ENCODE data around the gene KLF3.

The KLF3 gene

DNA sequence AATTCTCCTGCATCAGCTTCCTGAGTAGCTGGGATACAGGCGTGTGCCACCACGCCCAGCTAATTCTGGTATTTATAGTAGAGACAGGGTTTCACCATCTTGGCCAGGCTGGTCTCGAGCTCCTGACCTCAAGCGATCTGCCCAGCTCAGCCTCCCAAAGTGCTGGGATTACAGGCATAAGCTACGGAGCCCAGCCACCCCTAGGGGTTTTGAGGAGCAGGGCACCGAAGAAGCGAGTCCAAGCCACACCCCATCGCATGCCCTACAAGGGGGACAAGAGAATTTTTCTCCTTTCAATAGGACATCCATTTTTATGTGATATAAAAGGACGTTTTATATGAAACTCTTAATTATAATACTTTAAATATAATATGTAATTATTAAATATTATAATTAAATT, 13.9 kb upstream of the KLF3 start:
- Histone ChIP-seq H2BK15ac (ENCODE audit: low read depth, poor library complexity, severe bottlenecking) (no peak overlapping the region), H4K8ac (ENCODE audit: low read length) (no peak overlapping the region), H3K9me3 (ENCODE audit: control insufficient read depth, low read length) (no peaks in the 10 kb centered on the region), H2BK5ac (ENCODE audit: low read depth, low read length, poor library complexity, severe bottlenecking) (no peak overlapping the region), H3K4me2 (ENCODE audit: low read length, poor library complexity, severe bottlenecking) (no peak overlapping the region), H2BK12ac (ENCODE audit: low read length in 2 of 2) (no peak overlapping the region), H3K23ac (ENCODE audit: low read length in 2 of 2) (no peak overlapping the region), H3K18ac (ENCODE audit: low read depth in 1 of 2, low read length in 2 of 2) (no peak overlapping the region), H3K9ac (ENCODE audit: low read length) (no peak overlapping the region), H3K27me3 (ENCODE audit: control insufficient read depth in 1 of 2, insufficient read depth in 1 of 2, low read length in 2 of 2) (no peaks in the 10 kb centered on the region), H3K4me3 (ENCODE audit: insufficient read depth in 1 of 2, low read depth in 1 of 2, low read length in 2 of 2) (no peak overlapping the region), H3K4me1 (ENCODE audit: control insufficient read depth, insufficient read depth, low read depth, low read length) (no peaks in the 10 kb centered on the region), H3K14ac (ENCODE audit: low read length in 2 of 2) (no peak overlapping the region), H2AFZ (ENCODE audit: low read depth, low read length) (no peak overlapping the region), H3K79me1 (replicated peaks; ENCODE audit: low read length, poor library complexity, severe bottlenecking) (no peaks in the 10 kb centered on the region), H3K27ac (ENCODE audit: low read length, poor library complexity, severe bottlenecking) (no peak overlapping the region), H4K91ac (ENCODE audit: low read length) (no peak overlapping the region), H2AK5ac (ENCODE audit: low read length, severe bottlenecking) (no peak overlapping the region), H3K36me3 (ENCODE audit: control insufficient read depth in 1 of 2, insufficient read depth in 2 of 2, low read depth in 1 of 2, low read length in 2 of 2) (no peaks in the 10 kb centered on the region), H2BK120ac (ENCODE audit: low read depth, low read length) (no peak overlapping the region), H3K4ac (ENCODE audit: low read depth in 1 of 2, low read length in 2 of 2) (no peak overlapping the region)
- no peak for DNase-seq
- 95% methylated on average over 5 of the region's 9 CpGs for WGBS

DNA sequence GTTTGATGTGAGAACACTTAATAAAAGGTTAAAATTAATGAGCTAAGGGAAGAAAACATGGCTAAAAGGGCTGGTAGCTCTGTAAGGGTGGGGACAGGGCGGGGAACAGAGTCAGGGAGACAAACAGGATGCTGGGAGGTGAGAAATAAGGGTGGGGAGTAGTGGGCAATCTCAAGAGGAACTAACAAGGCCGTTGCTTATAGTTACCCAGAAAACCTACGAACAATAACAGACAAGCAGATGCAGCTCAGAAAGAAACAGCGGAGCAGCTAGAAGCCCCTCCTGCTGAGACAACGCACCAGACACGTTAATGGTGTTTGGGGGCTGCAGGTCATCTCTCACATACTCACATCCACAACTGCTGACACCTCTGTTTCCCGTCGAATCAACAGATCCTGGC, 9.7 kb upstream of the KLF3 start:
- H2BK120ac ChIP-seq (ENCODE audit: low read depth, low read length): no peak overlapping the region
- H2BK15ac ChIP-seq (ENCODE audit: low read depth, poor library complexity, severe bottlenecking): no peak overlapping the region
- H4K8ac ChIP-seq (ENCODE audit: low read length): no peak overlapping the region
- H3K9me3 ChIP-seq (ENCODE audit: control insufficient read depth, low read length): no peaks in the 10 kb centered on the region
- no peak overlapping the region for H3K4me3 ChIP-seq (ENCODE audit: insufficient read depth in 1 of 2, low read depth in 1 of 2, low read length in 2 of 2)
- no peaks in the 10 kb centered on the region for H3K4me1 ChIP-seq (ENCODE audit: control insufficient read depth, insufficient read depth, low read depth, low read length)
- H3K27ac ChIP-seq (ENCODE audit: low read length, poor library complexity, severe bottlenecking): no peak overlapping the region
- H2BK12ac ChIP-seq (ENCODE audit: low read length in 2 of 2): no peak overlapping the region
- H2BK5ac ChIP-seq (ENCODE audit: low read depth, low read length, poor library complexity, severe bottlenecking): no peak overlapping the region
- peak overlapping the region in 1 of 2 experiments; percentile 92 for H3K23ac ChIP-seq (ENCODE audit: low read length in 2 of 2)
- H3K14ac ChIP-seq (ENCODE audit: low read length in 2 of 2): no peak overlapping the region
- H3K27me3 ChIP-seq (ENCODE audit: control insufficient read depth in 1 of 2, insufficient read depth in 1 of 2, low read length in 2 of 2): no peaks in the 10 kb centered on the region
- H2AFZ ChIP-seq (ENCODE audit: low read depth, low read length): no peak overlapping the region
- H3K4ac ChIP-seq (ENCODE audit: low read depth in 1 of 2, low read length in 2 of 2): no peak overlapping the region
- H3K36me3 ChIP-seq (ENCODE audit: control insufficient read depth in 1 of 2, insufficient read depth in 2 of 2, low read depth in 1 of 2, low read length in 2 of 2): no peaks in the 10 kb centered on the region
- no peak overlapping the region for H3K4me2 ChIP-seq (ENCODE audit: low read length, poor library complexity, severe bottlenecking)
- H3K18ac ChIP-seq (ENCODE audit: low read depth in 1 of 2, low read length in 2 of 2): peak overlapping the region in 1 of 2 experiments; percentile 22
- no peak overlapping the region for H4K91ac ChIP-seq (ENCODE audit: low read length)
- H2AK5ac ChIP-seq (ENCODE audit: low read length, severe bottlenecking): no peak overlapping the region
- WGBS: 48% methylated on average over 5 of the region's 8 CpGs
- DNase-seq: no peak
- H3K9ac ChIP-seq (ENCODE audit: low read length): no peak overlapping the region
- no peaks in the 10 kb centered on the region for H3K79me1 ChIP-seq (replicated peaks; ENCODE audit: low read length, poor library complexity, severe bottlenecking)

DNA sequence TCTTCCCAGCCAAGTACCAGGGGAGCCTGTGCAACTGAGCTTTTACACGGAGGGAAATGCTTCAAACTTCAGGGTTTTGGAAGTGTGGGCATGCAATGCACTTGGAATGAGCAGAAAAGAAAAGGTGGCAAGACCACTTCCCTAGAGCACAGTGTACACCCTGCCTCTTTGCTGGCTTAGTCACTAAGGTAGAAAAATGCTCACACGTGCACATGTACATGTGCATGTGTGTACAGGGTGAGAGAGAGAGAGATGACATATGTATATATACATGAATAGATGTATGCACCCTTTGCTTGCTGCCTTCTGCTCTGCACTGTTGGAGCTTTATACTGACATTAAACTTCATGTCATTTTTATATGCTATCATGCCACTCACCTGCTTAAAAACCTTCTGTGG, 7.9 kb upstream of the KLF3 start:
- no peaks in the 10 kb centered on the region for H3K27me3 ChIP-seq (ENCODE audit: control insufficient read depth in 1 of 2, insufficient read depth in 1 of 2, low read length in 2 of 2)

DNA sequence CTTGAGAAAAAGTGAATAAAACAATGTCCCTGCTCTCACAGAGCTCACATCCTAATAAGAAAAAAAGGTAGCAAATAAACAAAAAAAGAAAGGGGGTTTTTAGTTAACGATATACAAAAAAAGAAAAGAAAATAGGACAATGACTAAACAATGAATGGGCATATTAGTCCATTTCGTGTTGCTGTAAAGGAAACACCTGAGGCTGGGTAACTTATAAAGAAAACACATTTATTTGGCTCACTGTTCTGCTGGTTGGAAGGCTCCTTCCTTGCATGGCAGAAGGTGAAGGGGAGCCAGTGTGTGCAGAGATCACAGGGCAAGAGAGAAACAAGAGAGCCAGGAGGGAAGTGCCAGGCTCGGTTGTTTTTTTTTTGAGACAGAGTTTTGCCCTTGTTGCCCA, 4.7 kb upstream of the KLF3 start:
- Histone ChIP-seq H3K4me1 (ENCODE audit: control insufficient read depth, insufficient read depth, low read depth, low read length) (peaks cover 4% of the 10 kb centered on the region), H3K18ac (ENCODE audit: low read depth in 1 of 2, low read length in 2 of 2) (no peak overlapping the region)
- WGBS: 98% methylated on average over 3 of the region's 3 CpGs

More for the DNA sequence above, 7.9 kb upstream of the KLF3 start:
- WGBS: 84% methylated on average over 2 of the region's 2 CpGs
- no peak overlapping the region for H3K4ac ChIP-seq (ENCODE audit: low read depth in 1 of 2, low read length in 2 of 2)
- no peak for DNase-seq
- H3K36me3 ChIP-seq (ENCODE audit: control insufficient read depth in 1 of 2, insufficient read depth in 2 of 2, low read depth in 1 of 2, low read length in 2 of 2): no peaks in the 10 kb centered on the region
- H3K9me3 ChIP-seq (ENCODE audit: control insufficient read depth, low read length): no peaks in the 10 kb centered on the region
- no peak overlapping the region for H2BK5ac ChIP-seq (ENCODE audit: low read depth, low read length, poor library complexity, severe bottlenecking)
- no peak overlapping the region for H4K8ac ChIP-seq (ENCODE audit: low read length)
- no peaks in the 10 kb centered on the region for H3K4me1 ChIP-seq (ENCODE audit: control insufficient read depth, insufficient read depth, low read depth, low read length)
- no peak overlapping the region for H3K4me2 ChIP-seq (ENCODE audit: low read length, poor library complexity, severe bottlenecking)
- no peak overlapping the region for H3K27ac ChIP-seq (ENCODE audit: low read length, poor library complexity, severe bottlenecking)
- no peaks in the 10 kb centered on the region for H3K79me1 ChIP-seq (replicated peaks; ENCODE audit: low read length, poor library complexity, severe bottlenecking)
- no peak overlapping the region for H2BK12ac ChIP-seq (ENCODE audit: low read length in 2 of 2)
- no peak overlapping the region for H3K4me3 ChIP-seq (ENCODE audit: insufficient read depth in 1 of 2, low read depth in 1 of 2, low read length in 2 of 2)
- no peak overlapping the region for H2AK5ac ChIP-seq (ENCODE audit: low read length, severe bottlenecking)
- no peak overlapping the region for H3K23ac ChIP-seq (ENCODE audit: low read length in 2 of 2)
- no peak overlapping the region for H2BK120ac ChIP-seq (ENCODE audit: low read depth, low read length)
- H3K9ac ChIP-seq (ENCODE audit: low read length): no peak overlapping the region
- H2AFZ ChIP-seq (ENCODE audit: low read depth, low read length): no peak overlapping the region
- no peak overlapping the region for H3K14ac ChIP-seq (ENCODE audit: low read length in 2 of 2)
- no peak overlapping the region for H2BK15ac ChIP-seq (ENCODE audit: low read depth, poor library complexity, severe bottlenecking)
- H4K91ac ChIP-seq (ENCODE audit: low read length): no peak overlapping the region
- no peak overlapping the region for H3K18ac ChIP-seq (ENCODE audit: low read depth in 1 of 2, low read length in 2 of 2)

More for the DNA sequence above, 4.7 kb upstream of the KLF3 start:
- Histone ChIP-seq H2BK120ac (ENCODE audit: low read depth, low read length) (no peak overlapping the region), H4K91ac (ENCODE audit: low read length) (no peak overlapping the region), H3K27ac (ENCODE audit: low read length, poor library complexity, severe bottlenecking) (no peak overlapping the region), H3K23ac (ENCODE audit: low read length in 2 of 2) (no peak overlapping the region), H2AFZ (ENCODE audit: low read depth, low read length) (no peak overlapping the region), H3K9ac (ENCODE audit: low read length) (no peak overlapping the region), H4K8ac (ENCODE audit: low read length) (no peak overlapping the region), H2BK15ac (ENCODE audit: low read depth, poor library complexity, severe bottlenecking) (no peak overlapping the region), H3K4me2 (ENCODE audit: low read length, poor library complexity, severe bottlenecking) (no peak overlapping the region), H3K79me1 (replicated peaks; ENCODE audit: low read length, poor library complexity, severe bottlenecking) (peaks cover 4% of the 10 kb centered on the region), H3K36me3 (ENCODE audit: control insufficient read depth in 1 of 2, insufficient read depth in 2 of 2, low read depth in 1 of 2, low read length in 2 of 2) (no peaks in the 10 kb centered on the region), H2BK12ac (ENCODE audit: low read length in 2 of 2) (no peak overlapping the region), H3K14ac (ENCODE audit: low read length in 2 of 2) (no peak overlapping the region), H3K9me3 (ENCODE audit: control insufficient read depth, low read length) (no peaks in the 10 kb centered on the region), H2AK5ac (ENCODE audit: low read length, severe bottlenecking) (no peak overlapping the region), H2BK5ac (ENCODE audit: low read depth, low read length, poor library complexity, severe bottlenecking) (no peak overlapping the region), H3K4me3 (ENCODE audit: insufficient read depth in 1 of 2, low read depth in 1 of 2, low read length in 2 of 2) (no peak overlapping the region), H3K27me3 (ENCODE audit: control insufficient read depth in 1 of 2, insufficient read depth in 1 of 2, low read length in 2 of 2) (no peaks in the 10 kb centered on the region), H3K4ac (ENCODE audit: low read depth in 1 of 2, low read length in 2 of 2) (no peak overlapping the region)
- no peak for DNase-seq

Data from mesenchymal stem cell (in vitro differentiated cells and primary cell).